ENCODE measurements around the gene LRMDA. TPM values are rescaled to one million over a fixed set of nuclear protein-coding genes. Genes with fewer than 3 reads are reported as not detected.

LRMDA gene
- total and polyA plus RNA-seq, 2 of the 4 experiments (the other 2 are of a cell fraction) = 0.07 TPM; not detected in 1

- Histone ChIP-seq H4K20me1 (ENCODE audit: insufficient read depth, low read length) (no peaks in the 10 kb centered on the region), H2AFZ (replicated peaks; ENCODE audit: low read length, poor library complexity) (no peak overlapping the region), H3K4ac (ENCODE audit: low read depth, low read length) (no peak overlapping the region), H2BK120ac (ENCODE audit: low read depth, low read length) (no peak overlapping the region), H3K36me3 (ENCODE audit: control insufficient read depth, insufficient read depth, low read length) (no peaks in the 10 kb centered on the region), H3K4me3 (ENCODE audit: insufficient read depth, low read depth, low read length) (no peak overlapping the region), H2AK9ac (replicated peaks; ENCODE audit: low read depth, low read length, poor library complexity) (no peak overlapping the region), H4K5ac (ENCODE audit: low read depth, low read length) (no peak overlapping the region), H2AK5ac (ENCODE audit: low read depth, low read length) (no peak overlapping the region), H2BK20ac (ENCODE audit: low read depth, low read length) (no peak overlapping the region), H2BK15ac (ENCODE audit: low read depth, low read length) (no peak overlapping the region), H3K9ac (ENCODE audit: low read depth, low read length) (no peak overlapping the region), H3K27ac (ENCODE audit: insufficient read depth, low read length) (no peak overlapping the region), H3K9me3 (ENCODE audit: control insufficient read depth, insufficient read depth, low read length) (no peaks in the 10 kb centered on the region), H2BK5ac (ENCODE audit: low read depth, low read length, poor library complexity, severe bottlenecking) (no peak overlapping the region), H3K79me1 (ENCODE audit: low read depth in 1 of 2, low read length in 2 of 2) (no peaks in the 10 kb centered on the region), H3K9me1 (ENCODE audit: insufficient read depth, low read length) (0 out of 2 replicates have a peak, but pooled peaks cover 7% of the 10 kb centered on the region), H3K56ac (ENCODE audit: extremely low read depth, insufficient read depth, low read length) (no peak overlapping the region), H4K91ac (ENCODE audit: insufficient read depth, low read depth, low read length) (no peak overlapping the region), H3K23ac (ENCODE audit: low read depth, low read length) (no peak overlapping the region), H3K4me1 (ENCODE audit: control insufficient read depth, insufficient read depth, low read length) (peaks cover 8% of the 10 kb centered on the region; the same call in 1 of the 2 replicates), H3K27me3 (ENCODE audit: control insufficient read depth, insufficient read depth, low read length) (peaks cover 18% of the 10 kb centered on the region; the same call in 1 of the 2 replicates), H3K14ac (replicated peaks; ENCODE audit: low read depth, low read length) (no peak overlapping the region), H3K18ac (ENCODE audit: low read depth, low read length) (no peak overlapping the region), H4K8ac (ENCODE audit: low read depth in 2 of 2, low read length in 2 of 2) (no peak overlapping the region), H3K4me2 (ENCODE audit: low read depth, low read length) (no peak overlapping the region)
- intact Hi-C loops (cut with micrococcal nuclease) (no loop called here), in situ Hi-C loops (cut with MboI; ENCODE audit: low sequenced_read_pairs) (no loop called here), dilution Hi-C loops (cut with HindIII; ENCODE audit: low sequenced_read_pairs, unreplicated experiment) (no loop called here)
- WGBS, 2 experiments (ENCODE audit: extremely low coverage in 2 of 2, insufficient read length in 1 of 2) = no CpG with 5 or more reads among the region's 2 CpGs
- POLR2A ChIA-PET (ENCODE audit: unreplicated experiment) = no interaction called here
- DNase-seq (no peak), ATAC-seq (ENCODE audit: low read depth) (no peak)
- TF ChIP-seq RAD21 (IDR thresholded peaks at IDR 0.05; ENCODE audit: low read length) (no peak), POLR2A (IDR thresholded peaks at IDR 0.05; ENCODE audit: low read depth, low read length) (no peak), RCOR1 (IDR thresholded peaks at IDR 0.05; ENCODE audit: insufficient replicate concordance, low read length) (no peak), BHLHE40 (IDR thresholded peaks at IDR 0.05; ENCODE audit: low read depth, low read length) (no peak), SMC3 (IDR thresholded peaks at IDR 0.05; ENCODE audit: low read depth, low read length) (no peak), MXI1 (IDR thresholded peaks at IDR 0.05; ENCODE audit: borderline replicate concordance, low read depth, low read length) (no peak), CEBPB (IDR thresholded peaks at IDR 0.05; ENCODE audit: low read depth, low read length) (no peak), MAZ (IDR thresholded peaks at IDR 0.05; ENCODE audit: borderline replicate concordance, low read depth, low read length) (no peak), RFX5 (IDR thresholded peaks at IDR 0.05; ENCODE audit: low read depth, low read length) (no peak), FOS (IDR thresholded peaks at IDR 0.05; ENCODE audit: low read depth, low read length) (no peak), MAFK (IDR thresholded peaks at IDR 0.05; ENCODE audit: low read depth, low read length) (no peak), ELK1 (IDR thresholded peaks at IDR 0.05; ENCODE audit: borderline replicate concordance, low read depth, low read length) (no peak), CHD1 (IDR thresholded peaks at IDR 0.05; ENCODE audit: low read depth, low read length) (no peak), NFE2L2 (IDR thresholded peaks at IDR 0.05; ENCODE audit: low read depth, low read length) (no peak)
- TF ChIP-seq, protein P1, sequence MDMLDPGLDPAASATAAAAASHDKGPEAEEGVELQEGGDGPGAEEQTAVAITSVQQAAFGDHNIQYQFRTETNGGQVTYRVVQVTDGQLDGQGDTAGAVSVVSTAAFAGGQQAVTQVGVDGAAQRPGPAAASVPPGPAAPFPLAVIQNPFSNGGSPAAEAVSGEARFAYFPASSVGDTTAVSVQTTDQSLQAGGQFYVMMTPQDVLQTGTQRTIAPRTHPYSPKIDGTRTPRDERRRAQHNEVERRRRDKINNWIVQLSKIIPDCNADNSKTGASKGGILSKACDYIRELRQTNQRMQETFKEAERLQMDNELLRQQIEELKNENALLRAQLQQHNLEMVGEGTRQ (IDR thresholded peaks at IDR 0.05; ENCODE audit: low read depth, low read length) = no peak
- TF ChIP-seq, protein P2, sequence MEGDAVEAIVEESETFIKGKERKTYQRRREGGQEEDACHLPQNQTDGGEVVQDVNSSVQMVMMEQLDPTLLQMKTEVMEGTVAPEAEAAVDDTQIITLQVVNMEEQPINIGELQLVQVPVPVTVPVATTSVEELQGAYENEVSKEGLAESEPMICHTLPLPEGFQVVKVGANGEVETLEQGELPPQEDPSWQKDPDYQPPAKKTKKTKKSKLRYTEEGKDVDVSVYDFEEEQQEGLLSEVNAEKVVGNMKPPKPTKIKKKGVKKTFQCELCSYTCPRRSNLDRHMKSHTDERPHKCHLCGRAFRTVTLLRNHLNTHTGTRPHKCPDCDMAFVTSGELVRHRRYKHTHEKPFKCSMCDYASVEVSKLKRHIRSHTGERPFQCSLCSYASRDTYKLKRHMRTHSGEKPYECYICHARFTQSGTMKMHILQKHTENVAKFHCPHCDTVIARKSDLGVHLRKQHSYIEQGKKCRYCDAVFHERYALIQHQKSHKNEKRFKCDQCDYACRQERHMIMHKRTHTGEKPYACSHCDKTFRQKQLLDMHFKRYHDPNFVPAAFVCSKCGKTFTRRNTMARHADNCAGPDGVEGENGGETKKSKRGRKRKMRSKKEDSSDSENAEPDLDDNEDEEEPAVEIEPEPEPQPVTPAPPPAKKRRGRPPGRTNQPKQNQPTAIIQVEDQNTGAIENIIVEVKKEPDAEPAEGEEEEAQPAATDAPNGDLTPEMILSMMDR (conservative IDR thresholded peaks at IDR 0.05; ENCODE audit: low read depth, low read length) = no peak
- no TSS peak for BruUV-seq (replicated peaks)
- CTCF ChIA-PET = no interaction called here
These were observed 41.3 kb downstream of the LRMDA start for GRCh38 chr10:75472685-75473084.

All from IMR-90 (cell line).